Measurements from ENCODE around the gene NRROS.
"Not testable (repeated sequence)": the region's sequence is repeated elsewhere in the genome, so short reads cannot be mapped to it uniquely, and the experiment has no call there.

NRROS gene

GRCh38 chr3:196625331-196625730 lies 14.2 kb upstream of the NRROS start:
- DNase-seq: no peak

GRCh38 chr3:196627918-196628231 lies 11.6 kb upstream of the NRROS start:
- DNase-seq: no peak

- DNase-seq: no peak
These were observed 10.3 kb upstream of the NRROS start for GRCh38 chr3:196629228-196629627.

- DNase-seq: no peak
These were observed 7.8 kb upstream of the NRROS start for GRCh38 chr3:196631682-196632045.

- DNase-seq: peak; percentile 89 to 91
These were observed 7.3 kb upstream of the NRROS start for GRCh38 chr3:196632046-196632751.

GRCh38 chr3:196633555-196634151 lies 5.8 kb upstream of the NRROS start:
- no peak for DNase-seq

GRCh38 chr3:196634224-196634623 lies 5.3 kb upstream of the NRROS start:
- peak in 1 of 2 donors; percentile 55 for DNase-seq

- DNase-seq: no peak
These were observed 4.7 kb upstream of the NRROS start for GRCh38 chr3:196634829-196635228.

GRCh38 chr3:196636369-196637349 lies 2.8 kb upstream of the NRROS start:
- no peak for DNase-seq

- DNase-seq: not testable (repeated sequence)
These were observed 1.6 kb upstream of the NRROS start for GRCh38 chr3:196637941-196638340.

- DNase-seq: no peak
These were observed 522 bp upstream of the NRROS start for GRCh38 chr3:196638861-196639482.

GRCh38 chr3:196640297-196641018 lies 964 bp downstream of the NRROS start:
- DNase-seq: no peak

- DNase-seq: peak in 1 of 2 donors; percentile 46
These were observed 2.0 kb downstream of the NRROS start for GRCh38 chr3:196641333-196642054.

- no peak for DNase-seq
These were observed 2.9 kb downstream of the NRROS start for GRCh38 chr3:196642434-196642833.

GRCh38 chr3:196643201-196643749 lies 3.8 kb downstream of the NRROS start:
- DNase-seq: peak; percentile 53 to 90

- no peak for DNase-seq
These were observed 4.3 kb downstream of the NRROS start for GRCh38 chr3:196643761-196644160.

GRCh38 chr3:196645096-196645495 lies 5.6 kb downstream of the NRROS start:
- DNase-seq: no peak

GRCh38 chr3:196645897-196646665 lies 6.6 kb downstream of the NRROS start:
- DNase-seq: no peak

- DNase-seq: no peak
These were observed 7.2 kb downstream of the NRROS start for GRCh38 chr3:196646666-196647216.

GRCh38 chr3:196650740-196651311 lies 11.3 kb downstream of the NRROS start:
- DNase-seq: peak in 1 of 2 donors; percentile 55
